COLO829 (cell line): Measurements from ENCODE around the gene CSH2.
"Not testable (repeated sequence)": the region's sequence is repeated elsewhere in the genome, so short reads cannot be mapped to it uniquely, and the experiment has no call there.

Experiments used
- DNase-seq: peaks from one replicate; pipeline ENCODE4 v3.0.0; 2012; ENCODE audit warnings: low spot score

CSH2 gene

GRCh38 chr17:63854709-63855108 is 18.8 kb downstream of the CSH2 start:
- DNase-seq, result no peak

GRCh38 chr17:63853260-63853659 is 20.2 kb downstream of the CSH2 start:
- no peak for DNase-seq

- DNase-seq, result no peak
Measured at GRCh38 chr17:63850401-63850800, 23.1 kb downstream of the CSH2 start.

GRCh38 chr17:63848834-63849689 is 24.4 kb downstream of the CSH2 start:
- peak; percentile 94 for DNase-seq

- no peak for DNase-seq
Measured at GRCh38 chr17:63847525-63848249, 25.8 kb downstream of the CSH2 start.

- no peak for DNase-seq
Measured at GRCh38 chr17:63845509-63845908, 28.0 kb downstream of the CSH2 start.

- DNase-seq, result no peak
Measured at GRCh38 chr17:63843910-63844677, 29.4 kb downstream of the CSH2 start.

- DNase-seq, result not testable (repeated sequence)
Measured at GRCh38 chr17:63843387-63843888, 30.0 kb downstream of the CSH2 start.

- DNase-seq, result peak; percentile 97
Measured at GRCh38 chr17:63842540-63843386, 30.7 kb downstream of the CSH2 start, which contains the start of gene SMARCD2. SMARCD2 (minus strand) TSS chr17:63842685; CDS start chr17:63842674, 11 bp downstream.

GRCh38 chr17:63842173-63842539 is 31.3 kb downstream of the CSH2 start:
- no peak for DNase-seq

- no peak for DNase-seq
Measured at GRCh38 chr17:63841350-63842172, 31.9 kb downstream of the CSH2 start.

GRCh38 chr17:63840591-63841349 is 32.7 kb downstream of the CSH2 start:
- DNase-seq, result peak; percentile 42

GRCh38 chr17:63838631-63839171 is 34.8 kb downstream of the CSH2 start:
- DNase-seq, result no peak

- DNase-seq, result no peak
Measured at GRCh38 chr17:63837962-63838600, 35.4 kb downstream of the CSH2 start.

- DNase-seq, result no peak
Measured at GRCh38 chr17:63837480-63837879, 36.0 kb downstream of the CSH2 start.

GRCh38 chr17:63836811-63837210 is 36.7 kb downstream of the CSH2 start:
- DNase-seq, result no peak

GRCh38 chr17:63835167-63835720 is 38.2 kb downstream of the CSH2 start:
- DNase-seq, result no peak

GRCh38 chr17:63834431-63835166 is 38.9 kb downstream of the CSH2 start:
- DNase-seq, result peak; percentile 84
